Glutamatergic neuron (in vitro differentiated cells): ENCODE data around the gene PASK. TPM values are rescaled to one million over a fixed set of nuclear protein-coding genes. Genes with fewer than 3 reads are reported as not detected.

Source experiments
- DNase-seq: peaks from one replicate; pipeline ENCODE4 v3.0.0; 2022
- H3K27ac Mint-ChIP-seq: one replicate; pipeline ENCODE4 v1.8.0; 2020; ENCODE audit warnings: mild to moderate bottlenecking, mixed read lengths, inconsistent platforms; ENCODE audit not compliant: unreplicated experiment
- H3K27me3 Mint-ChIP-seq: one replicate; pipeline ENCODE4 v1.8.0; 2020; ENCODE audit warnings: mild to moderate bottlenecking, moderate library complexity, mixed read lengths, inconsistent platforms; ENCODE audit not compliant: unreplicated experiment
- H3K36me3 Mint-ChIP-seq: one replicate; pipeline ENCODE4 v1.8.0; 2020; ENCODE audit warnings: mild to moderate bottlenecking, mixed read lengths, inconsistent platforms; ENCODE audit not compliant: unreplicated experiment
- H3K4me1 Mint-ChIP-seq: one replicate; pipeline ENCODE4 v1.8.0; 2020; ENCODE audit warnings: mild to moderate bottlenecking, low read depth, mixed read lengths, inconsistent platforms; ENCODE audit not compliant: unreplicated experiment
- H3K4me3 Mint-ChIP-seq: one replicate; pipeline ENCODE4 v1.8.0; 2020; ENCODE audit warnings: mild to moderate bottlenecking, mixed read lengths, inconsistent platforms; ENCODE audit not compliant: unreplicated experiment
- H3K9me3 Mint-ChIP-seq: one replicate; pipeline ENCODE4 v1.8.0; 2020; ENCODE audit warnings: mild to moderate bottlenecking, moderate library complexity, mixed read lengths, inconsistent platforms; ENCODE audit not compliant: unreplicated experiment
- CTCF ChIP-seq: fragments of 200-600 bp; sonication (generic); IDR thresholded peaks from one replicate; pipeline ENCODE4 v1.5.0; 2021; ENCODE audit not compliant: partially characterized antibody, unreplicated experiment
- total RNA-seq: library from RNA; stranded (reverse); fragmentation: NEBNext Ultra II Directional; extraction: Animal tissue kit (Norgen Biotek cat#: 25700); gene quantifications from one replicate; pipeline ENCODE4 v1.2.1, GENCODE V29; 2021; ENCODE audit not compliant: unreplicated experiment

The PASK gene
- total RNA-seq, 1 donor from 2014 or later: 24.4 TPM

GRCh38 chr2:241142063-241142462, 7.2 kb downstream of the PASK start:
- H3K36me3 Mint-ChIP-seq: no peaks in the 10 kb centered on the region
- TF ChIP-seq CTCF: no peak
- peak overlapping the region; percentile 62 for H3K27ac Mint-ChIP-seq
- H3K4me3 Mint-ChIP-seq: no peak overlapping the region
- DNase-seq: no peak
- peaks cover 4% of the 10 kb centered on the region for H3K9me3 Mint-ChIP-seq
- H3K27me3 Mint-ChIP-seq: peaks cover 7% of the 10 kb centered on the region
- H3K4me1 Mint-ChIP-seq: no peaks in the 10 kb centered on the region

GRCh38 chr2:241141214-241141770, 8.0 kb downstream of the PASK start:
- H3K4me3 Mint-ChIP-seq: no peak overlapping the region
- DNase-seq: no peak
- H3K9me3 Mint-ChIP-seq: peaks cover 4% of the 10 kb centered on the region
- no peaks in the 10 kb centered on the region for H3K36me3 Mint-ChIP-seq
- no peak for TF ChIP-seq CTCF
- H3K27me3 Mint-ChIP-seq: peaks cover 7% of the 10 kb centered on the region
- no peak overlapping the region for H3K27ac Mint-ChIP-seq
- no peaks in the 10 kb centered on the region for H3K4me1 Mint-ChIP-seq

GRCh38 chr2:241140445-241140840, 8.8 kb downstream of the PASK start:
- Mint-ChIP-seq H3K36me3 (no peaks in the 10 kb centered on the region), H3K9me3 (peaks cover 4% of the 10 kb centered on the region), H3K27ac (no peak overlapping the region), H3K4me3 (no peak overlapping the region), H3K4me1 (no peaks in the 10 kb centered on the region), H3K27me3 (peaks cover 7% of the 10 kb centered on the region)
- no peak for TF ChIP-seq CTCF
- DNase-seq: no peak

GRCh38 chr2:241139531-241140444, 9.5 kb downstream of the PASK start:
- TF ChIP-seq CTCF: no peak
- Mint-ChIP-seq H3K27ac (no peak overlapping the region), H3K4me3 (no peak overlapping the region), H3K36me3 (no peaks in the 10 kb centered on the region), H3K27me3 (peaks cover 7% of the 10 kb centered on the region), H3K4me1 (no peaks in the 10 kb centered on the region), H3K9me3 (peaks cover 4% of the 10 kb centered on the region)
- no peak for DNase-seq

- peaks cover 4% of the 10 kb centered on the region for H3K9me3 Mint-ChIP-seq
- H3K36me3 Mint-ChIP-seq: no peaks in the 10 kb centered on the region
- peaks cover 7% of the 10 kb centered on the region for H3K27me3 Mint-ChIP-seq
- no peak overlapping the region for H3K27ac Mint-ChIP-seq
- no peak for TF ChIP-seq CTCF
- no peak overlapping the region for H3K4me3 Mint-ChIP-seq
- H3K4me1 Mint-ChIP-seq: no peaks in the 10 kb centered on the region
- no peak for DNase-seq
These were observed 10.8 kb downstream of the PASK start for GRCh38 chr2:241138471-241138870.
